A549 (cell line): ENCODE measurements around the gene PAPPA2. TPM values are rescaled to one million over a fixed set of nuclear protein-coding genes. Genes with fewer than 3 reads are reported as not detected.

Source experiments
- ATAC-seq, 2 experiments: fragments of 200-7000 bp in 1 of 2; fragments of >200 bp in 1 of 2; cut with Nextera tagmentation in 1 of 2; cut with Tn5 transposase in 1 of 2; 3 replicates each; pipeline versions ENCODE4 v1.8.0 to v1.9.1; 2018 to 2020; ENCODE audit warnings: mild to moderate bottlenecking in 1 of 2, moderate library complexity in 1 of 2
- CTCF ChIA-PET: fragments of 300-600 bp; sonication (Branson Sonifier 250); formaldehyde crosslinking; extraction: SDS; loops from one replicate; lab custom pipeline; 2021; ENCODE audit warnings: antibody characterized with exemption, inconsistent platforms; lab: Yijun Ruan, JAX
- POLR2A ChIA-PET: fragments of 350-600 bp; formaldehyde crosslinking; extraction: SDS; loops from one replicate; lab custom pipeline; 2021; ENCODE audit warnings: antibody characterized with exemption, inconsistent platforms; lab: Yijun Ruan, JAX
- DNase-seq, 2 experiments: peaks; one replicate each; pipeline versions ENCODE4 v3.0.0 to v3.0.0-alpha.2; 2011 to 2016; ENCODE audit warnings: low read depth in 1 of 2, low spot score in 1 of 2
- FAIRE-seq: peaks from 2 replicates; lab custom pipeline; 2011; peaks lifted over from hg19 to GRCh38; lab: Jason Lieb, UNC
- H3K27ac ChIP-seq, 2 experiments: fragments of >200 bp; sonication (Bioruptor Twin); formaldehyde crosslinking; 3 replicates each; pipeline ENCODE4 v1.5.1; 2016 to 2017
- H3K4me1 ChIP-seq: fragments of >200 bp; sonication (Bioruptor Twin); formaldehyde crosslinking; 3 replicates; pipeline ENCODE4 v1.6.1; 2016
- H3K4me2 ChIP-seq: fragments of >200 bp; sonication (Bioruptor Twin); formaldehyde crosslinking; 3 replicates; pipeline ENCODE4 v1.6.1; 2016
- H3K4me3 ChIP-seq: fragments of >200 bp; sonication (Bioruptor Twin); formaldehyde crosslinking; 3 replicates; pipeline ENCODE4 v1.5.1; 2016
- H3K9me3 ChIP-seq: fragments of >200 bp; sonication (Bioruptor Twin); formaldehyde crosslinking; 3 replicates; pipeline ENCODE4 v1.6.1; 2016
- CEBPB ChIP-seq, 2 experiments: fragments of >200 bp in 1 of 2; sonication (Bioruptor Twin) in 1 of 2; formaldehyde crosslinking in 1 of 2; IDR thresholded peaks; 2 replicates each; pipeline ENCODE4 v1.6.1; 2012 to 2016
- CHD2 ChIP-seq: fragments of 150-350 bp; IDR thresholded peaks from 2 replicates; pipeline ENCODE4 v1.6.1; 2014; ENCODE audit warnings: low read length; ENCODE audit not compliant: partially characterized antibody
- EHF ChIP-seq: fragments of 250-450 bp; sonication (Bioruptor Pico); IDR thresholded peaks from 2 replicates; pipeline ENCODE4 v1.5.0; 2020; ENCODE audit warnings: mild to moderate bottlenecking
- ESRRA ChIP-seq: fragments of 150-350 bp; IDR thresholded peaks from 2 replicates; pipeline ENCODE4 v1.6.1; 2014; ENCODE audit warnings: mild to moderate bottlenecking, low read length, borderline replicate concordance
- FOSB ChIP-seq: fragments of 250-450 bp; sonication (Bioruptor Pico); IDR thresholded peaks from 2 replicates; pipeline ENCODE4 v1.5.0; 2020; ENCODE audit warnings: mild to moderate bottlenecking, moderate library complexity
- FOSL2 ChIP-seq, 2 experiments: fragments of 450-650 bp in 1 of 2; fragments of >200 bp in 1 of 2; sonication (Bioruptor Twin) in 1 of 2; formaldehyde crosslinking; IDR thresholded peaks; 2 replicates each; pipeline versions ENCODE4 v1.5.0 to v1.6.1; 2016 to 2020; ENCODE audit warnings: mild to moderate bottlenecking in 1 of 2, moderate library complexity in 1 of 2
- GATA3 ChIP-seq: IDR thresholded peaks from 2 replicates; pipeline ENCODE4 v1.6.1; 2012; ENCODE audit warnings: borderline replicate concordance
- HDAC2 ChIP-seq: fragments of 200-600 bp; sonication (generic); IDR thresholded peaks from 2 replicates; pipeline ENCODE4 v1.6.1; 2016
- HOXB13 ChIP-seq: fragments of 250-450 bp; sonication (Bioruptor Pico); IDR thresholded peaks from 2 replicates; pipeline ENCODE4 v1.5.0; 2020; ENCODE audit warnings: low read depth, mild to moderate bottlenecking, moderate library complexity
- KDM1A ChIP-seq: fragments of 200-600 bp; sonication (generic); IDR thresholded peaks from 2 replicates; pipeline ENCODE4 v1.6.1; 2016; ENCODE audit warnings: low read depth, mild to moderate bottlenecking
- MAFK ChIP-seq: fragments of 450-650 bp; IDR thresholded peaks from 2 replicates; pipeline ENCODE4 v1.6.1; 2014; ENCODE audit not compliant: partially characterized antibody
- MAX ChIP-seq: IDR thresholded peaks from 2 replicates; pipeline ENCODE4 v1.6.1; 2012
- MYC ChIP-seq: IDR thresholded peaks from 2 replicates; pipeline ENCODE4 v1.6.1; 2012; ENCODE audit warnings: mild to moderate bottlenecking, inconsistent platforms, low read length, improper control_type of control experiment, borderline replicate concordance
- NR3C1 ChIP-seq: fragments of >200 bp; sonication (Bioruptor Twin); formaldehyde crosslinking; IDR thresholded peaks from 3 replicates; pipeline ENCODE4 v1.6.1; 2017
- PHF8 ChIP-seq: fragments of 200-600 bp; sonication (generic); IDR thresholded peaks from 2 replicates; pipeline ENCODE4 v1.6.1; 2016; ENCODE audit warnings: low read depth, mild to moderate bottlenecking, antibody characterized with exemption, moderate library complexity, borderline replicate concordance
- POLR2A ChIP-seq: IDR thresholded peaks from 2 replicates; pipeline ENCODE4 v1.6.1; 2012; ENCODE audit warnings: mild to moderate bottlenecking, low read length
- RARB ChIP-seq: fragments of 250-450 bp; sonication (Bioruptor Pico); IDR thresholded peaks from 2 replicates; pipeline ENCODE4 v1.8.0; 2021; ENCODE audit warnings: mild to moderate bottlenecking, moderate library complexity
- REST ChIP-seq: fragments of 200-600 bp; sonication (generic); IDR thresholded peaks from 2 replicates; pipeline ENCODE4 v1.6.1; 2016; ENCODE audit warnings: antibody characterized with exemption, mild to moderate bottlenecking, moderate library complexity
- SMC3 ChIP-seq: fragments of >200 bp; sonication (Bioruptor Twin); formaldehyde crosslinking; IDR thresholded peaks from 3 replicates; pipeline ENCODE4 v1.6.1; 2018; ENCODE audit warnings: inconsistent platforms
- ZNF302 ChIP-seq: fragments of 250-450 bp; sonication (Bioruptor Pico); IDR thresholded peaks from 2 replicates; pipeline ENCODE4 v1.9.0; 2021; ENCODE audit warnings: inconsistent platforms, mild to moderate bottlenecking, moderate library complexity
- WGBS: methylation state at CpG from one replicate; pipeline ENCODE4 v1.1.6; 2017; ENCODE audit errors: missing lambda C conversion rate; 5-methylcytosine and 5-hydroxymethylcytosine counted together
- polyA plus RNA-seq, 4 experiments: library from polyadenylated mRNA; depleted of rRNA in 3 of 4; stranded (reverse); fragments of >200 nt; fragmentation: RNase III in 1 of 4; extraction: RNeasy Plus Mini Kit Qiagen cat#74134 plus additional on column Dnase treatment in 1 of 4; gene quantifications; 2 replicates in 3 of 4; 3 replicates in 1 of 4; pipeline ENCODE4 v1.2.3, GENCODE V29; 2011 to 2017
- TF ChIP-seq, protein P1 (sequence below): fragments of >200 bp; sonication (Bioruptor Twin); formaldehyde crosslinking; IDR thresholded peaks from 2 replicates; pipeline ENCODE4 v1.6.1; 2016
- TF ChIP-seq, protein P2 (sequence below): IDR thresholded peaks from 2 replicates; pipeline ENCODE4 v1.6.1; 2012

The PAPPA2 gene
- polyA plus RNA-seq, 2 of the 4 experiments (the other 2 are of a cell fraction) = 0.03 to 0.72 TPM

DNA sequence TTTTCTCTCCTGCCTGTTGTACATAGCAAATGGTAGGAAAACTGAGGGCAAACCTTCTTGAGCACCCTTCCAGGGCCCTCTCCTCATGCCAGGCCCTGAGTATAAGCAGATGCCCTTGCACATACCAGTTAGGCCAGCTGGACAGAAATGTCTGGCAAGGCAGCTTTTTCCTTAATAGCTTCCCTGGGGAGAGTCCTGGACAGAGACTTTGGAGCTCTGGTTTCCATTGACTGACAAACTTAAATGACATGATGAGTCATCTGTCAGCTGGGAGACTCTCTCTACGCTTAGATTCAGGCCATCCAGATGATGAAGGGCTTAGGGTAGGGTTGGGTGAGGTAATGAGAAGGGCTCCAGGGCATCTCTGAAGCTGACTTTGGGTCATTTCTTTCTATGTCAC lies 384.1 kb downstream of the PAPPA2 start:
- 9% methylated on average over 1 of the region's 1 CpG for WGBS
- FAIRE-seq (no peak), ATAC-seq (no peak), DNase-seq (no peak)
- no peak overlapping the region for H3K4me2 ChIP-seq
- ChIA-PET CTCF (interaction anchor here (1.2 to 2.7 kb wide), 2 partner anchors 29 to 287 kb away, joined by 3 to 11 read pairs; no protein-coding TSS in a partner anchor), POLR2A (no interaction called here)
- no peak overlapping the region for H3K27ac ChIP-seq
- H3K9me3 ChIP-seq = no peaks in the 10 kb centered on the region
- no peak overlapping the region for H3K4me3 ChIP-seq
- H3K4me1 ChIP-seq = no peaks in the 10 kb centered on the region
- TF ChIP-seq HDAC2 = no peak
- TF ChIP-seq, protein P1, sequence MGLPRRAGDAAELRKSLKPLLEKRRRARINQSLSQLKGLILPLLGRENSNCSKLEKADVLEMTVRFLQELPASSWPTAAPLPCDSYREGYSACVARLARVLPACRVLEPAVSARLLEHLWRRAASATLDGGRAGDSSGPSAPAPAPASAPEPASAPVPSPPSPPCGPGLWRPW = no peak
- TF ChIP-seq FOSL2 (IDR thresholded peaks at IDR 0.05) = no peak
- no peak for TF ChIP-seq FOSL2 (CRISPR knock-in tag; IDR thresholded peaks at IDR 0.05)
- TF ChIP-seq CEBPB (IDR thresholded peaks at IDR 0.05) = no peak
- TF ChIP-seq SMC3 = no peak
- TF ChIP-seq ESRRA = no peak
- no peak for TF ChIP-seq PHF8
- TF ChIP-seq HOXB13 (CRISPR knock-in tag) = no peak
- no peak for TF ChIP-seq ZNF302
- no peak for TF ChIP-seq REST
- no peak for TF ChIP-seq NR3C1
- TF ChIP-seq KDM1A = no peak
- no peak for TF ChIP-seq RARB (CRISPR knock-in tag)

GRCh38 chr1:176849281-176849680 lies 386.3 kb downstream of the PAPPA2 start:
- no peaks in the 10 kb centered on the region for H3K4me1 ChIP-seq
- ChIA-PET CTCF (no interaction called here), POLR2A (no interaction called here)
- no peak for TF ChIP-seq MAFK
- no peak for TF ChIP-seq FOSB (CRISPR knock-in tag)
- no peak for TF ChIP-seq GATA3
- TF ChIP-seq MYC = no peak
- DNase-seq (no peak), FAIRE-seq (no peak), ATAC-seq (no peak)
- no peaks in the 10 kb centered on the region for H3K9me3 ChIP-seq
- H3K4me3 ChIP-seq = no peak overlapping the region
- no peak overlapping the region for H3K27ac ChIP-seq
- H3K4me2 ChIP-seq = no peak overlapping the region
- WGBS = 31% methylated on average over 3 of the region's 3 CpGs

DNA sequence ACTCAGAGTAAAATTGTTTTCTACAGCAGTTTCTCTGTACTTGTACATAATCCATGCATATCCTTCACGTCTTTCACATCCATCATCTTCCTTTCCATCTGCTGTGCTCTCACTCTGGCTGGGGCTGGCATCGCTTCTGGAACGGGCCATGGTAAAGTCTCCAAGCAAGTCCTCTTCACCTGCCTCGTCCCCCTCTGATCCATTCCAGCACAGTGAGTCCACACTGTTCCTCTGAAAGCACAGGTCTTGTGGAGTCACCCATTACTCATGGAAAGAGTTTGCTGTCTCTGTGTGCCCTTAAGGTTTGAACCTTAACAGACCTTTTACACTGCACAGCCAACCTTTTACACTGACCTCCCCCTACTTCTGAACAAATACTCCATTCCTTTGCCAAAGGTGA lies 387.9 kb downstream of the PAPPA2 start:
- WGBS = 18% methylated on average over 4 of the region's 4 CpGs
- Histone ChIP-seq H3K4me1 (no peaks in the 10 kb centered on the region), H3K27ac (no peak overlapping the region), H3K9me3 (no peaks in the 10 kb centered on the region), H3K4me3 (no peak overlapping the region), H3K4me2 (no peak overlapping the region)
- no peak for DNase-seq
- no peak for FAIRE-seq
- no peak for ATAC-seq
- POLR2A ChIA-PET = no interaction called here
- CTCF ChIA-PET = no interaction called here
- TF ChIP-seq, protein P2, sequence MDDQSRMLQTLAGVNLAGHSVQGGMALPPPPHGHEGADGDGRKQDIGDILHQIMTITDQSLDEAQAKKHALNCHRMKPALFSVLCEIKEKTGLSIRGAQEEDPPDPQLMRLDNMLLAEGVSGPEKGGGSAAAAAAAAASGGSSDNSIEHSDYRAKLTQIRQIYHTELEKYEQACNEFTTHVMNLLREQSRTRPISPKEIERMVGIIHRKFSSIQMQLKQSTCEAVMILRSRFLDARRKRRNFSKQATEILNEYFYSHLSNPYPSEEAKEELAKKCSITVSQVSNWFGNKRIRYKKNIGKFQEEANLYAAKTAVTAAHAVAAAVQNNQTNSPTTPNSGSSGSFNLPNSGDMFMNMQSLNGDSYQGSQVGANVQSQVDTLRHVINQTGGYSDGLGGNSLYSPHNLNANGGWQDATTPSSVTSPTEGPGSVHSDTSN = no peak
- TF ChIP-seq CHD2 (no peak), MAX (no peak), MAFK (no peak), POLR2A (no peak), EHF (CRISPR knock-in tag) (no peak)
